PFSK-1 (cell line): ENCODE measurements around the gene HS2ST1.

Experiments
- FOXP2 ChIP-seq: optimal IDR thresholded peaks from 2 replicates; pipeline ENCODE3; 2011; ENCODE audit warnings: borderline replicate concordance, control low read depth, inconsistent platforms; ENCODE audit not compliant: insufficient read depth; ENCODE audit errors: extremely low read length, extremely low read depth
- POLR2AphosphoS5 ChIP-seq: IDR thresholded peaks from 2 replicates; pipeline ENCODE4 v1.6.1; 2012; ENCODE audit warnings: low read depth, mild to moderate bottlenecking, control low read depth, low read length, moderate library complexity
- SIN3A ChIP-seq: IDR thresholded peaks from 2 replicates; pipeline ENCODE4 v1.6.1; 2012; ENCODE audit warnings: mild to moderate bottlenecking, low read length, moderate library complexity, borderline replicate concordance; ENCODE audit not compliant: insufficient read depth
- TAF1 ChIP-seq: IDR thresholded peaks from 2 replicates; pipeline ENCODE4 v1.6.1; 2012; ENCODE audit warnings: low read length, control low read depth, borderline replicate concordance; ENCODE audit not compliant: insufficient read depth
- TF ChIP-seq, protein P1 (sequence below), 2 experiments: IDR thresholded peaks; 2 replicates each; pipeline versions ENCODE4 v1.6.1 to v1.8.0; 2011 to 2012; ENCODE audit warnings: low read depth in 2 of 2, low read length in 2 of 2, control low read depth in 1 of 2, inconsistent platforms in 1 of 2, mild to moderate bottlenecking in 1 of 2, moderate library complexity in 1 of 2; ENCODE audit not compliant: insufficient read depth in 1 of 2

Gene HS2ST1

GRCh38 chr1:87144316-87144895 is 230.0 kb downstream of the HS2ST1 start:
- no peak for TF ChIP-seq FOXP2
- no peak for TF ChIP-seq TAF1
- no peak for TF ChIP-seq POLR2AphosphoS5
- no peak for TF ChIP-seq SIN3A
- TF ChIP-seq, protein P1, sequence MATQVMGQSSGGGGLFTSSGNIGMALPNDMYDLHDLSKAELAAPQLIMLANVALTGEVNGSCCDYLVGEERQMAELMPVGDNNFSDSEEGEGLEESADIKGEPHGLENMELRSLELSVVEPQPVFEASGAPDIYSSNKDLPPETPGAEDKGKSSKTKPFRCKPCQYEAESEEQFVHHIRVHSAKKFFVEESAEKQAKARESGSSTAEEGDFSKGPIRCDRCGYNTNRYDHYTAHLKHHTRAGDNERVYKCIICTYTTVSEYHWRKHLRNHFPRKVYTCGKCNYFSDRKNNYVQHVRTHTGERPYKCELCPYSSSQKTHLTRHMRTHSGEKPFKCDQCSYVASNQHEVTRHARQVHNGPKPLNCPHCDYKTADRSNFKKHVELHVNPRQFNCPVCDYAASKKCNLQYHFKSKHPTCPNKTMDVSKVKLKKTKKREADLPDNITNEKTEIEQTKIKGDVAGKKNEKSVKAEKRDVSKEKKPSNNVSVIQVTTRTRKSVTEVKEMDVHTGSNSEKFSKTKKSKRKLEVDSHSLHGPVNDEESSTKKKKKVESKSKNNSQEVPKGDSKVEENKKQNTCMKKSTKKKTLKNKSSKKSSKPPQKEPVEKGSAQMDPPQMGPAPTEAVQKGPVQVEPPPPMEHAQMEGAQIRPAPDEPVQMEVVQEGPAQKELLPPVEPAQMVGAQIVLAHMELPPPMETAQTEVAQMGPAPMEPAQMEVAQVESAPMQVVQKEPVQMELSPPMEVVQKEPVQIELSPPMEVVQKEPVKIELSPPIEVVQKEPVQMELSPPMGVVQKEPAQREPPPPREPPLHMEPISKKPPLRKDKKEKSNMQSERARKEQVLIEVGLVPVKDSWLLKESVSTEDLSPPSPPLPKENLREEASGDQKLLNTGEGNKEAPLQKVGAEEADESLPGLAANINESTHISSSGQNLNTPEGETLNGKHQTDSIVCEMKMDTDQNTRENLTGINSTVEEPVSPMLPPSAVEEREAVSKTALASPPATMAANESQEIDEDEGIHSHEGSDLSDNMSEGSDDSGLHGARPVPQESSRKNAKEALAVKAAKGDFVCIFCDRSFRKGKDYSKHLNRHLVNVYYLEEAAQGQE (IDR thresholded peaks at IDR 0.05; ENCODE audit: insufficient read depth in 1 of 2, low read depth in 2 of 2, low read length in 2 of 2) = no peak

DNA sequence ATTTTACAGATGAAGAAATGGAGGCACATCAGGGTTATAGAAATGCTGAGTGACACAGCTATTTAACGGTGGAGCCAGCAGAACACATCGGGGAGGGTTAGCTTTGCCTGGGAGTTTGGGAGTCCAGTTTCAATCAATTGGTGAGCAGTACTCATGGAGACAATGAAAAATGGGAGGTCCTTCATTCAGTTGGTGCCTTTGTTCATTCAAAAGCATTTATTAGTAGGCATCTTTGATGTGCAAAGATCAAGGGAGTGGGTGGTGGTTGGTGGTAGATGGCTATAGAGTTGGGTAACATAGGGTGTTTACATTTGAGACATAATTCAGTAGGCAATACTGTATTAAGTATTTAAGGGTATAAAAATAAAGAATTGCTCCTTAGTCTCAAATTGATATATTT is 230.5 kb downstream of the HS2ST1 start:
- TF ChIP-seq TAF1 = no peak
- TF ChIP-seq, protein P1 (IDR thresholded peaks at IDR 0.05; ENCODE audit: insufficient read depth in 1 of 2, low read depth in 2 of 2, low read length in 2 of 2) = no peak
- TF ChIP-seq FOXP2 = no peak
- no peak for TF ChIP-seq SIN3A
- no peak for TF ChIP-seq POLR2AphosphoS5

- TF ChIP-seq SIN3A (no peak), POLR2AphosphoS5 (no peak), FOXP2 (no peak), TAF1 (no peak)
- TF ChIP-seq, protein P1 (IDR thresholded peaks at IDR 0.05; ENCODE audit: insufficient read depth in 1 of 2, low read depth in 2 of 2, low read length in 2 of 2) = no peak
These were observed 232.1 kb downstream of the HS2ST1 start for GRCh38 chr1:87146538-87146937.

- no peak for TF ChIP-seq SIN3A
- no peak for TF ChIP-seq TAF1
- TF ChIP-seq POLR2AphosphoS5 = no peak
- no peak for TF ChIP-seq FOXP2
- TF ChIP-seq, protein P1 (IDR thresholded peaks at IDR 0.05; ENCODE audit: insufficient read depth in 1 of 2, low read depth in 2 of 2, low read length in 2 of 2) = no peak
These were observed 232.6 kb downstream of the HS2ST1 start for GRCh38 chr1:87146986-87147385.

DNA sequence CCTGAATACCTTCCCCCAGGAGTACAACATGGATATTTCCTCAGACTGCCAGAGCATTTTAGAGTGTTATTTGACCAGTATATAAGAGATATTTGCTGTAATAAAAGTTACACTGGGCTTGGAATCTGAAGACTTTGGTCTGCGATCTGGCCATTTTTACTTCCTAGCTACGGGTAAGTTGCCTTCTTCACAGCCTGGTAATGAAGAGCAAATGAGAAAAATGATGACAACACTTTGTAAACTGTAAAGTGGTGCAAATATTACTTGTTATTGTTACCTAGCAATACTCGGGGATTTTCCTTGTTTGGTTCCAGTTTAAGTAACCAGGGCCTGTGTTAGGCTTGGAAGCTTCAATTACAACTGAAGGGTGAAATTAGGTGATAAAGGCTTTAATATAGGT is 233.4 kb downstream of the HS2ST1 start:
- TF ChIP-seq, protein P1 (IDR thresholded peaks at IDR 0.05; ENCODE audit: insufficient read depth in 1 of 2, low read depth in 2 of 2, low read length in 2 of 2) = no peak
- no peak for TF ChIP-seq FOXP2
- TF ChIP-seq SIN3A = no peak
- TF ChIP-seq POLR2AphosphoS5 = no peak
- TF ChIP-seq TAF1 = no peak
